Vagina (tissue), 2 donors: Measurements from ENCODE around the gene EIF1AY. TPM values are rescaled to one million over a fixed set of nuclear protein-coding genes. Genes with fewer than 3 reads are reported as not detected.

Experiments used
- DNase-seq, 2 donors: peaks; one replicate each; pipeline ENCODE4 v3.0.0-alpha.2; 2017; ENCODE audit errors: extremely low spot score in 2 of 2
- H3K27ac ChIP-seq: fragments of 200-600 bp; sonication (generic); one replicate; pipeline ENCODE4 v1.5.1; 2019
- H3K27me3 ChIP-seq: fragments of 200-600 bp; sonication (generic); one replicate; pipeline ENCODE4 v1.5.1; 2019
- H3K36me3 ChIP-seq, 2 donors: fragments of 200-600 bp; sonication (generic); one replicate each; pipeline ENCODE4 v1.5.1; 2017 to 2019
- H3K4me1 ChIP-seq: fragments of 200-600 bp; sonication (generic); one replicate; pipeline ENCODE4 v1.5.1; 2019
- H3K4me3 ChIP-seq, 2 donors: fragments of 200-600 bp; sonication (generic); 1 replicate in 1 of 2; 2 replicates in 1 of 2; pipeline ENCODE4 v1.5.1; 2016 to 2019
- H3K9me3 ChIP-seq: fragments of 200-600 bp; sonication (generic); one replicate; pipeline ENCODE4 v1.5.1; 2019
- POLR2A ChIP-seq, 2 donors: fragments of 450-650 bp; IDR thresholded peaks; one replicate each; pipeline ENCODE4 v1.6.1; 2017; ENCODE audit warnings: antibody characterized with exemption in 2 of 2, mild to moderate bottlenecking in 2 of 2, moderate library complexity in 2 of 2
- POLR2AphosphoS5 ChIP-seq, 2 donors: sonication (generic); formaldehyde crosslinking; IDR thresholded peaks; one replicate each; pipeline ENCODE4 v1.9.0; 2017; ENCODE audit warnings: antibody characterized with exemption in 2 of 2, mild to moderate bottlenecking in 2 of 2, low read depth in 1 of 2; ENCODE audit not compliant: insufficient read depth in 1 of 2
- intact Hi-C: fragments of 100-400 bp; cut with DNase I; formaldehyde crosslinking; loops from one replicate; pipeline ENCODE4 v1.15.1; 2023
- total RNA-seq: library from RNA; depleted of rRNA; stranded (reverse); fragments of >200 nt; gene quantifications from one replicate; pipeline ENCODE4 v1.2.3, GENCODE V29; 2016
- TF ChIP-seq, protein P1 (sequence below), 3 experiments: fragments of 450-650 bp in 2 of 3; fragments of 200-600 bp in 1 of 3; sonication (generic) in 1 of 3; IDR thresholded peaks; one replicate each; pipeline ENCODE4 v1.5.1; 2017 to 2019; ENCODE audit warnings: antibody characterized with exemption in 3 of 3, mild to moderate bottlenecking in 2 of 3, moderate library complexity in 2 of 3

The EIF1AY gene
- total RNA-seq, 1 donor from 2014 or later, result not detected

DNA sequence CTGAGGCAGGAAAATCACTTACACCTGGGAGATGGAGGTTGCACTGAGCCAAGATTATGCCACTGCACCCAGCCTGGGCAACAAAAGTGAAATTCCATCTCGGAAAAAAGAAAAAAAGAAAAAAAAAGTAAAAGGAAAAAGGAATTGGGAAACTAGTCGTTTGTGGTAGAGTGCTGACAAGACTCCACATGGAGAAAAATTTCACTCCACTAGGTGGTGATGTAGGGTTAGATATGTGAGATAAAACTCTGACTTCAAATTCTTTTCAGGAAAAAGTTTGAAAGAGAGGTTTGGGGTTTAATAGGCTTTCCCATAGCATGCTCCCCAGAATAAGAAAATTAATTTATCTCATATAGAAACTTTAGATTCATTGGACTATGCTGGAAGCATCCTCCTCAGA lies 16.9 kb upstream of the EIF1AY start:
- Histone ChIP-seq H3K27ac (no peak overlapping the region), H3K4me1 (no peaks in the 10 kb centered on the region), H3K27me3 (no peaks in the 10 kb centered on the region), H3K36me3 (no peaks in the 10 kb centered on the region), H3K4me3 (no peak overlapping the region), H3K9me3 (no peaks in the 10 kb centered on the region)
- DNase-seq, result no peak
- intact Hi-C loops, result no loop called here
- TF ChIP-seq POLR2A (IDR thresholded peaks at IDR 0.05), result no peak

DNA sequence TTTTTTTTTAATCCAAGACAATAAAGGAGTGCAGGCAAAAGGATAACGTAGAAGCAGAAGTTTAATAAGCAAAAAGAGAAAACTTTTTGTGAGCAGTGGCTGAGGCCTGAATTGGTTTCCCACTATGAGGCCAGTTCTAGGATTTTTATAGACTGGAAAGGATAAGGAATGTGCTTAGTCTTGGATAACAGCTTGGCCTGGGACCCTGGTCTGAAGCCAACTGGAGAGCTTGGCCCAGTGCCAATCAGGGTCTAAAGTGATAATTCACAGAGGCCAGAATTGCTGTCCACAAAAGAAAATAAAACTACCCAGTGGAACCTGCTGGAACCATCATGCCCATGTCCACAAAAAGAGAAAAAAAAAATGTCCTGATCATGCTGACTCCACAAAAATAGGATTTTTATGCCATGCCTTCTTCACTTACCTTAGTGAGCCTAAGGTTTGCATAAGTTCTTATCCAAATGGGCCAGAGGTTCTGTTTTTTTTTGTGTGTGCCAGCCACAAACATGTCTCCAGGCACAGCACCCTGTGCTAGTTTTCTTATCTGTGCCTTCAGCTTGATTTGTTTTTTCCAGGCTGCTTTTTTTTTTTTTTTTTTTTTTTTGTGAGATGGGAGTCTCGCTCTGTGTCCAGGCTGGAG lies 15.6 kb upstream of the EIF1AY start:
- H3K4me1 ChIP-seq, result no peaks in the 10 kb centered on the region
- intact Hi-C loops, result no loop called here

DNA sequence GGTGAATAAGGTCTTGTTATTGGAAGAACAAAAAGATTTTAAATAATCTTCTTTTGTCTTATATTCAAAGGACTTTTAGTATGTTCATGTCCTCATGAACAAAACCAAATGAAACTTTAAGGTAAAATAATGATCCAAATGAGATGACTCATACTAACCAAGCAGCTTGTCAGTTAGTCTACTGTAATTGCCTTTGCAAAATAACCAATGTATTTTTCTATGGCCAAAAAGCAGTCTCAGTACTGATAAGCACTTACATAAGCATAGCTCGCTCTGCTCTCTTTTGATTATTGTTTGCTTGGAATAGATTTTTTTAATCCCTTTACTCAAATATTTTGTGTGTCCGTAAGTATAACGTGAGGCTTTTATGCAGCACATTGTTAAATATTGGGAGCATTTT lies 4.3 kb upstream of the EIF1AY start:
- Histone ChIP-seq H3K4me3 (no peak overlapping the region), H3K4me1 (no peaks in the 10 kb centered on the region), H3K36me3 (no peaks in the 10 kb centered on the region), H3K27me3 (no peaks in the 10 kb centered on the region), H3K9me3 (no peaks in the 10 kb centered on the region), H3K27ac (no peak overlapping the region)
- no peak for TF ChIP-seq POLR2AphosphoS5 (IDR thresholded peaks at IDR 0.05; ENCODE audit: insufficient read depth in 1 of 2, low read depth in 1 of 2)
- TF ChIP-seq POLR2A (IDR thresholded peaks at IDR 0.05), result no peak
- TF ChIP-seq, protein P1, sequence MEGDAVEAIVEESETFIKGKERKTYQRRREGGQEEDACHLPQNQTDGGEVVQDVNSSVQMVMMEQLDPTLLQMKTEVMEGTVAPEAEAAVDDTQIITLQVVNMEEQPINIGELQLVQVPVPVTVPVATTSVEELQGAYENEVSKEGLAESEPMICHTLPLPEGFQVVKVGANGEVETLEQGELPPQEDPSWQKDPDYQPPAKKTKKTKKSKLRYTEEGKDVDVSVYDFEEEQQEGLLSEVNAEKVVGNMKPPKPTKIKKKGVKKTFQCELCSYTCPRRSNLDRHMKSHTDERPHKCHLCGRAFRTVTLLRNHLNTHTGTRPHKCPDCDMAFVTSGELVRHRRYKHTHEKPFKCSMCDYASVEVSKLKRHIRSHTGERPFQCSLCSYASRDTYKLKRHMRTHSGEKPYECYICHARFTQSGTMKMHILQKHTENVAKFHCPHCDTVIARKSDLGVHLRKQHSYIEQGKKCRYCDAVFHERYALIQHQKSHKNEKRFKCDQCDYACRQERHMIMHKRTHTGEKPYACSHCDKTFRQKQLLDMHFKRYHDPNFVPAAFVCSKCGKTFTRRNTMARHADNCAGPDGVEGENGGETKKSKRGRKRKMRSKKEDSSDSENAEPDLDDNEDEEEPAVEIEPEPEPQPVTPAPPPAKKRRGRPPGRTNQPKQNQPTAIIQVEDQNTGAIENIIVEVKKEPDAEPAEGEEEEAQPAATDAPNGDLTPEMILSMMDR (IDR thresholded peaks at IDR 0.05), result no peak
- DNase-seq, result no peak
- intact Hi-C loops, result no loop called here

More for the DNA sequence above, 15.6 kb upstream of the EIF1AY start:
- H3K27ac ChIP-seq, result no peak overlapping the region
- H3K27me3 ChIP-seq, result no peaks in the 10 kb centered on the region
- no peaks in the 10 kb centered on the region for H3K36me3 ChIP-seq
- no peak for DNase-seq
- H3K9me3 ChIP-seq, result no peaks in the 10 kb centered on the region
- no peak overlapping the region for H3K4me3 ChIP-seq
- TF ChIP-seq, protein P1 (IDR thresholded peaks at IDR 0.05), result no peak
- TF ChIP-seq POLR2AphosphoS5 (IDR thresholded peaks at IDR 0.05; ENCODE audit: insufficient read depth in 1 of 2, low read depth in 1 of 2) (no peak), POLR2A (IDR thresholded peaks at IDR 0.05) (no peak)

DNA sequence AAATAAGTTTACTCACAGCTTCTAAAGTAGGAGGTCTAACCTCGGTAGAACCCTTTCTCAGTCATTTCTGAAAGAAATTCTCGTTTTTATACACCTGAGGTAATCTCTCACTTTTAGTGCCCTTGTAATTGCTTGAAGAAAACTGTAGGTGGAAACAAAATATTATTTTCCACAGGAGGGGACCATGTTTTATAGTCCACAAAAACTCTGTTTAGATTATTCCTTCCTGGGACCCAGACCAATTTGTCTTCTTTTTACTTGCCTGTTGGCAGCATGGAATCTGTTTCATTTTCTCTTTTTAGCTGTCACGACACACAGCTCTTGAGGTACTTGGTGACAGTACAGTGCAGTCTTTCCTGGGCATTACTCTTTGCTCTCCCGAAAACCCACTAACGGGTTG lies 930 bp downstream of the EIF1AY start:
- no peak overlapping the region for H3K27ac ChIP-seq
- no peaks in the 10 kb centered on the region for H3K4me1 ChIP-seq
- intact Hi-C loops, result no loop called here
- no peaks in the 10 kb centered on the region for H3K27me3 ChIP-seq
- H3K9me3 ChIP-seq, result no peaks in the 10 kb centered on the region
- no peak overlapping the region for H3K4me3 ChIP-seq
- no peak for DNase-seq
- TF ChIP-seq, protein P1 (IDR thresholded peaks at IDR 0.05), result no peak
- TF ChIP-seq POLR2AphosphoS5 (IDR thresholded peaks at IDR 0.05; ENCODE audit: insufficient read depth in 1 of 2, low read depth in 1 of 2), result no peak
- TF ChIP-seq POLR2A (IDR thresholded peaks at IDR 0.05), result no peak
- H3K36me3 ChIP-seq, result no peaks in the 10 kb centered on the region

DNA sequence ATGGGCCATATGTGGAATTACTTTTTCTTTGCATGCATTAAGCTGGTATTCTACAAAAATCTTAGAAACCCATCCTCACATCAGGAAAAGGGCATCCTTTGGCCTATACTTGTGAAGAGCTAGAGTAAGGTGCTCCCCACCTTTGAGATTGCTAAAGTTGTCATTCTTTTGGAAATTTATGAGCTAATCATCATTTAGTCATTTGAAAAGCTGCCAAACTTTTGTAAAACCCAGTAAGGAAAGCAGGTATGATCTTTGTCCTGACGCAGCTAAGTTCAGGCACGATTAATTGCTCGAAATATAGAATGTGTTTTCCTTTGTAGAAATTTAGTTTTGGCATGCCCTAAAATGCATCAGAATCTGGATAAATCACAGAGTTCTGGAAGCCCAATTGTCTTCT lies 2.6 kb downstream of the EIF1AY start:
- Histone ChIP-seq H3K27ac (no peak overlapping the region), H3K36me3 (no peaks in the 10 kb centered on the region), H3K4me3 (no peak overlapping the region), H3K4me1 (no peaks in the 10 kb centered on the region), H3K27me3 (no peaks in the 10 kb centered on the region), H3K9me3 (no peaks in the 10 kb centered on the region)
- intact Hi-C loops, result no loop called here
- no peak for DNase-seq
- TF ChIP-seq, protein P1 (IDR thresholded peaks at IDR 0.05), result no peak
- TF ChIP-seq POLR2A (IDR thresholded peaks at IDR 0.05) (no peak), POLR2AphosphoS5 (IDR thresholded peaks at IDR 0.05; ENCODE audit: insufficient read depth in 1 of 2, low read depth in 1 of 2) (no peak)
